ENCODE data around the gene TUBA4A. TPM values are rescaled to one million over a fixed set of nuclear protein-coding genes. Genes with fewer than 3 reads are reported as not detected.

Gene TUBA4A
- total RNA-seq, 1 donor from 2014 or later, result 122 TPM

DNA sequence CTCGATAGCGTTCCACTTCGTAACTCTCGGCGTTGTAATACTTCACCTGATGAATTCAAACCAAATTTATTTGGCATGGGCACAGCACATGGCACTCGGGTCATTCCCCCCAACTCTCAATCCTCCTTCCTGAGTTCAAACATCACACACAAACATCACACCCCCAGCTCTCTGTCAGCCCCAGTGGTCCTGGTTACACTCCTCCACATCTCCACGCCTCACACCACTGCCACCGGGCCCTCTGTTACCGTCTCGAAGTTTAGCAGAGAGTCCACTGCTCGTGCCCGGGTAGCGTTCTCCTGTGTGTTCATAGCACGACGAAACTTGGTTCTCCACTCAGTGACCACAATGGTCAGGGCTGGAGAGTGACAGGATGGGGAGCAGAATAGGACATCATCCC lies 39.6 kb downstream of the TUBA4A start:
- H3K36me3 ChIP-seq, result peaks cover 0 to 50% of the 10 kb centered on the region in 2 donors
- intact Hi-C loops (cut with DNase I), result no loop called here

DNA sequence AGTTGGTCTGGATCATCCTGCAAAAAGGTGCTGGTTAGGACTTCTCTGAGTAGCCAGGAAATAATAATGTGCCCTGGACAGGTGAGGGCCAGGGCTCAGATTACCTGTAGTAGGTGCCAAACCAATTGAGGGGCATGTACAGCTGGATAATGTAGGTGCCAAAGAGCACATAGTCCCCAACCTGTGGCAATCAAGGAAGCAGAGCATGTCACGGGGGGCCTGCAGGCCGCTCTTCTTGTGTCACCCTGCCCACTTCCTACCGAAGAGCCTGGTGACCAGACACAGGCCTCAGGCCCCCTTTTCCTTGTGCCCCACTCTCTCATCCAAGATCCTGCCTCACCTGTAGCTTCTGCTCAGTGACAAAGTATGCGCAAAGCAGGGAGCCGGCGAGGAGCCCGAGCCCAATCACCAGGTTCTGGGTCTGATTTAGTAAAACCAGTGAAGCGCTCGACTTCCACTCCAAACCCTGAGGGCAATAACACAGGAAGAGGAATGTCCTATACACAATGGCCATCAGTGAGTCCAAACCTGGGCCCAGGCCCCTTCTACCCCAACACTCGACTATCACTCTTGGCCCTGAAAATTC lies 40.1 kb downstream of the TUBA4A start:
- H3K4me3 ChIP-seq, result no peak overlapping the region
- no peaks in the 10 kb centered on the region for H3K9me3 ChIP-seq
- no peak for DNase-seq (ENCODE audit: extremely low spot score in 2 of 2)
- TF ChIP-seq POLR2A (IDR thresholded peaks at IDR 0.05) (no peak), CTCF (IDR thresholded peaks at IDR 0.05) (no peak)
- intact Hi-C loops (cut with DNase I), result no loop called here
- no peaks in the 10 kb centered on the region for H3K27me3 ChIP-seq
- H3K4me1 ChIP-seq, result peaks cover 28% of the 10 kb centered on the region
- H3K27ac ChIP-seq, result no peak overlapping the region
- peaks cover 0 to 54% of the 10 kb centered on the region in 2 donors for H3K36me3 ChIP-seq

More for the DNA sequence above, 39.6 kb downstream of the TUBA4A start:
- no peak overlapping the region for H3K4me3 ChIP-seq
- H3K4me1 ChIP-seq, result peaks cover 30% of the 10 kb centered on the region
- H3K27me3 ChIP-seq, result no peaks in the 10 kb centered on the region
- TF ChIP-seq CTCF (IDR thresholded peaks at IDR 0.05) (no peak), POLR2AphosphoS5 (IDR thresholded peaks at IDR 0.05; ENCODE audit: insufficient read depth in 1 of 2, low read depth in 1 of 2) (no peak), POLR2A (IDR thresholded peaks at IDR 0.05) (no peak)
- no peak overlapping the region for H3K27ac ChIP-seq
- DNase-seq (ENCODE audit: extremely low spot score in 2 of 2), result no peak
- H3K9me3 ChIP-seq, result no peaks in the 10 kb centered on the region

DNA sequence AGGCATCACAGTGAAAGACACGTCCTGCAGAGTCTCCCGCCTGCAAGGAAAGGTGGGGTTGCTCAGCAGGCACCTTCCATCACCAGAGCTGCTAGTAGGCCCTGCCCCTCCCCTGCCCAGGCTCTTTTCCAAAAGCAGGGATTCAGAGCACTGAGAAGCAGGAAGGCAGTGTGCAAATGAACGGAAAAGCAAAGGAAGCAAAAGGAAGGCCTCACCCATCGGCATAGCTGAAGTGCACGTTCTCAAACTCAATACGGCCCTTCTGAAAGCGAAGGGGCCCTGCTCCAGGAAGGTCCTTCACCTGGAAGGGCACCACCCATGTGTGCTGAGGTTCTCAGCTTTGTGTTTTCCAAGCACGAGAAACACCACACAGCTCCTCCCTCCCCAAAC lies 40.7 kb downstream of the TUBA4A start:
- Histone ChIP-seq H3K27ac (no peak overlapping the region), H3K9me3 (no peaks in the 10 kb centered on the region), H3K36me3 (peaks cover 0 to 54% of the 10 kb centered on the region in 2 donors), H3K4me3 (no peak overlapping the region), H3K27me3 (no peaks in the 10 kb centered on the region), H3K4me1 (peaks cover 31% of the 10 kb centered on the region)
- DNase-seq (ENCODE audit: extremely low spot score in 2 of 2), result peak in 1 of 2 donors; percentile 72
- TF ChIP-seq POLR2AphosphoS5 (IDR thresholded peaks at IDR 0.05; ENCODE audit: insufficient read depth in 1 of 2, low read depth in 1 of 2) (no peak), POLR2A (IDR thresholded peaks at IDR 0.05) (no peak), CTCF (IDR thresholded peaks at IDR 0.05) (no peak)
- intact Hi-C loops (cut with DNase I), result no loop called here

- no peak overlapping the region for H3K4me3 ChIP-seq
- intact Hi-C loops (cut with DNase I), result no loop called here
- H3K9me3 ChIP-seq, result no peaks in the 10 kb centered on the region
- H3K4me1 ChIP-seq, result peaks cover 24% of the 10 kb centered on the region
- H3K27me3 ChIP-seq, result no peaks in the 10 kb centered on the region
- DNase-seq (ENCODE audit: extremely low spot score in 2 of 2), result peak in 1 of 2 donors; percentile 72
- no peak overlapping the region for H3K27ac ChIP-seq
- H3K36me3 ChIP-seq, result peaks cover 0 to 50% of the 10 kb centered on the region in 2 donors
- TF ChIP-seq POLR2A (IDR thresholded peaks at IDR 0.05), result no peak
- TF ChIP-seq CTCF (IDR thresholded peaks at IDR 0.05), result no peak
- no peak for TF ChIP-seq POLR2AphosphoS5 (IDR thresholded peaks at IDR 0.05; ENCODE audit: insufficient read depth in 1 of 2, low read depth in 1 of 2)
Observed at GRCh38 chr2:219210886-219211362, 42.8 kb downstream of the TUBA4A start.

DNA sequence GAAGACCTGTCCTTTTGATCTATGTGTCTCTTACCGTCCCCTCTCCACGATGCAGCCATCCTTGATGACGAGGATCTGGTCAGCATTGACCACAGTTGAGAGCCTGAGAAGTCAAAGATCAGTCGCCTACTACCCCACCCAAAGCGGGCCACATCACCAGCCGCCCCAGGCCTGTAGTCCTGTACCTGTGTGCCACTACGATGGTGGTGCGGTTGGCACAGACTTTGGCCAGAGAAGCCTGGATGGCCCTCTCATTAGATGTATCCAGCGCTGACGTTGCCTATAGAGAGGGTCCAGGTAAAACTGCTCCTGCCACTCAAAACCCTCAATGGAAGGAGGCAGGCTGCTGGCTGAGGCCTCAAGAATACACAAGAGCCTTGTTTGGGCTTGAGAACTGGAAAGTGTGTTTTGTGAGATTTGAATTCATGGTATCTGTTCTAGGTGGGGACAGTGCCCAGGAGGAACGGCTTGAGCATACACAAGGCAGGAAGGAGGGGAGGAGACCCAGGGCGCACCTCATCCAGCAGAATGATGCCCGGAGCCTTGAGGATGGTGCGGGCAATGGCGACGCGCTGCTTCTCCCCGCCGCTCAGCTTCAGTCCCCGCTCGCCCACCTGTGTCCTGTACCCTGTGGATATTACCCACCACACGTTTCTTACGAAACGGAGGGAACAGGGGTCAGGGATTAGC lies 43.4 kb downstream of the TUBA4A start:
- intact Hi-C loops (cut with DNase I), result no loop called here
- TF ChIP-seq POLR2AphosphoS5 (IDR thresholded peaks at IDR 0.05; ENCODE audit: insufficient read depth in 1 of 2, low read depth in 1 of 2) (no peak), CTCF (IDR thresholded peaks at IDR 0.05) (no peak), POLR2A (IDR thresholded peaks at IDR 0.05) (no peak)
- peaks cover 22% of the 10 kb centered on the region for H3K4me1 ChIP-seq
- H3K36me3 ChIP-seq, result peaks cover 0 to 44% of the 10 kb centered on the region in 2 donors
- peak in 1 of 2 donors; percentile 83 for DNase-seq (ENCODE audit: extremely low spot score in 2 of 2)
- H3K4me3 ChIP-seq, result no peak overlapping the region
- no peak overlapping the region for H3K27ac ChIP-seq
- H3K27me3 ChIP-seq, result no peaks in the 10 kb centered on the region
- no peaks in the 10 kb centered on the region for H3K9me3 ChIP-seq

Data from vagina (tissue), 2 donors.